Choroid plexus epithelial cell (primary cell): ENCODE results near the gene COL18A1.

Experiments used
- DNase-seq: peaks from one replicate; pipeline ENCODE4 v3.0.0-alpha.2; 2010; ENCODE audit warnings: low read depth
- H3K4me3 ChIP-seq: 2 replicates; pipeline ENCODE4 v1.5.1; 2011; ENCODE audit warnings: low read depth, mild to moderate bottlenecking, control low read depth, low read length, moderate library complexity
- CTCF ChIP-seq: conservative IDR thresholded peaks from 2 replicates; pipeline ENCODE4 v1.5.1; 2011; ENCODE audit warnings: low read depth, mild to moderate bottlenecking, control low read depth, inconsistent platforms, low read length, moderate library complexity

The COL18A1 gene

GRCh38 chr21:45404730-45405270 lies at the start of gene COL18A1:
Gene COL18A1 (plus strand): TSS chr21:45405165. CDS start chr21:45405231, 66 bp downstream.
- peak; percentile 40 for DNase-seq
- no peak for TF ChIP-seq CTCF
- H3K4me3 ChIP-seq = peak within 1 kb of the TSS; percentile 62

- no peak for TF ChIP-seq CTCF
- no peak for DNase-seq
- no peak overlapping the region for H3K4me3 ChIP-seq
Measured at GRCh38 chr21:45355573-45355972, 49.4 kb upstream of the COL18A1 start.

- H3K4me3 ChIP-seq = no peak overlapping the region
- no peak for DNase-seq
- TF ChIP-seq CTCF = peak; percentile 31
Measured at GRCh38 chr21:45356251-45356650, 48.7 kb upstream of the COL18A1 start.

- H3K4me3 ChIP-seq = no peak overlapping the region
- no peak for DNase-seq
- no peak for TF ChIP-seq CTCF
Measured at GRCh38 chr21:45356653-45357435, 48.1 kb upstream of the COL18A1 start.

GRCh38 chr21:45357436-45358260 lies 47.3 kb upstream of the COL18A1 start:
- DNase-seq = peak; percentile 64
- H3K4me3 ChIP-seq = no peak overlapping the region
- TF ChIP-seq CTCF = peak; percentile 30

GRCh38 chr21:45358261-45358670 lies 46.7 kb upstream of the COL18A1 start:
- TF ChIP-seq CTCF = no peak
- H3K4me3 ChIP-seq = no peak overlapping the region
- no peak for DNase-seq
